ENCODE measurements around the gene INHBE.

INHBE gene

DNA sequence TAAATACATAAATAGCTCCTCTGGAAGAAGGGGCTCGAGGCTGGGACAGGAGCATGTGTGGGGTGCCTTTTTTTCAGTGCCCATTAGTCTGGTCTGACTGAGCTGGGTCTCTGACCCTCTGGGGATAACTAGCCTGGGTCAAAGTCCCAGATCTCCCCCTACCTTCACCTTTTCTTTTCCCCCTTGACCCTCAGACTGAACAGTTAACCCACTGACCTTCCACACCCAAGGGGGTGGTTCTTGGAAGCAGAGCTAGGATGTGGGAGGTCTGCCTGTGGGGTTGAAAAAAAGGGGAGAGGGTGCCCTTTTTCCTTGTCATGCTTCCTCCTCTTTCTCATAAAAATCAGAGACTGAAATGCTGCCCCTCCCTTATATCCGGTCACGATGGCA lies 3.6 kb downstream of the INHBE start:
- Histone ChIP-seq H3K36me3 (ENCODE audit: control insufficient read depth, insufficient read depth, low read length) (no peaks in the 10 kb centered on the region), H3K9ac (ENCODE audit: low read length) (peak overlapping the region; percentile 42), H3K4me1 (ENCODE audit: control insufficient read depth, insufficient read depth, low read length) (peaks cover 13% of the 10 kb centered on the region), H3K27me3 (ENCODE audit: control insufficient read depth, insufficient read depth, low read length) (peaks cover 5% of the 10 kb centered on the region), H3K4me3 (ENCODE audit: low read length) (peak overlapping the region; percentile 69), H3K27ac (ENCODE audit: low read depth, low read length) (peak overlapping the region; percentile 7)

GRCh38 chr12:57459055-57459749 lies 4.1 kb downstream of the INHBE start:
- H3K4me3 ChIP-seq (ENCODE audit: low read length) = peak overlapping the region; percentile 69
- peak overlapping the region; percentile 42 for H3K9ac ChIP-seq (ENCODE audit: low read length)
- H3K27ac ChIP-seq (ENCODE audit: low read depth, low read length) = peak overlapping the region; percentile 7
- peaks cover 13% of the 10 kb centered on the region for H3K4me1 ChIP-seq (ENCODE audit: control insufficient read depth, insufficient read depth, low read length)
- no peaks in the 10 kb centered on the region for H3K36me3 ChIP-seq (ENCODE audit: control insufficient read depth, insufficient read depth, low read length)
- H3K27me3 ChIP-seq (ENCODE audit: control insufficient read depth, insufficient read depth, low read length) = peaks cover 5% of the 10 kb centered on the region

- H3K36me3 ChIP-seq (ENCODE audit: control insufficient read depth, insufficient read depth, low read length) = no peaks in the 10 kb centered on the region
- peak within 1 kb of the TSS; percentile 27 for H3K27ac ChIP-seq (ENCODE audit: low read depth, low read length)
- H3K4me1 ChIP-seq (ENCODE audit: control insufficient read depth, insufficient read depth, low read length) = peaks cover 13% of the 10 kb centered on the region
- peak within 1 kb of the TSS; percentile 69 for H3K4me3 ChIP-seq (ENCODE audit: low read length)
- H3K27me3 ChIP-seq (ENCODE audit: control insufficient read depth, insufficient read depth, low read length) = peaks cover 5% of the 10 kb centered on the region
- H3K9ac ChIP-seq (ENCODE audit: low read length) = peak within 1 kb of the TSS; percentile 42
Measured at GRCh38 chr12:57459750-57460467, 4.8 kb downstream of the INHBE start, which contains the start of gene GLI1. GLI1 (plus strand) TSS chr12:57459785; CDS start chr12:57463692, 3,907 bp downstream.

- Histone ChIP-seq H3K9ac (ENCODE audit: low read length) (no peak overlapping the region), H3K27ac (ENCODE audit: low read depth, low read length) (no peak overlapping the region), H3K4me3 (ENCODE audit: low read length) (peak overlapping the region; percentile 55), H3K4me1 (ENCODE audit: control insufficient read depth, insufficient read depth, low read length) (peaks cover 13% of the 10 kb centered on the region), H3K27me3 (ENCODE audit: control insufficient read depth, insufficient read depth, low read length) (peaks cover 5% of the 10 kb centered on the region), H3K36me3 (ENCODE audit: control insufficient read depth, insufficient read depth, low read length) (no peaks in the 10 kb centered on the region)
Measured at GRCh38 chr12:57460468-57460784, 5.3 kb downstream of the INHBE start.

DNA sequence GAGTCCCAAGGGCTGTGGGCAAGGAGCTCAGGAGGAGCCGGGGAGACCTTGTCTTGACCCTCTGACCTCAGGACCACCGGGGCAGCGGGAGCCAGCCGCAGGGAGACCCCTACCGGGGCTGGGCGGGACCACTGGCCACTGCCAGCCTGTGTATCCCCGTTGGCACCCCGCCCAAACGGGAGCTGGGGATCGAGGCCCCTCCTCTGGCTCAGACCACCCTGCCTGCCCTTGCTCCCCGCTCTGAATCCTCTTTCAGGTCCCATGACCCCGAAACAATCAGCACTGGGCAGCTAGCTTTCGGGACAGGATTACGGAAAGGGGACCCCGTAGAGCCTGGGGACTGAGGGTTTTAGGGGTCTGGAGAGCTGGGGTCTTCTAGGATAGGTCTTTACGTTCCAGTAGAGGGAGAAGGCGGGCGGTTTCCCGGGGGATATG lies 5.8 kb downstream of the INHBE start:
- Histone ChIP-seq H3K27me3 (ENCODE audit: control insufficient read depth, insufficient read depth, low read length) (peaks cover 5% of the 10 kb centered on the region), H3K9ac (ENCODE audit: low read length) (peak overlapping the region; percentile 16), H3K4me1 (ENCODE audit: control insufficient read depth, insufficient read depth, low read length) (peaks cover 13% of the 10 kb centered on the region), H3K27ac (ENCODE audit: low read depth, low read length) (no peak overlapping the region), H3K4me3 (ENCODE audit: low read length) (peak overlapping the region; percentile 55), H3K36me3 (ENCODE audit: control insufficient read depth, insufficient read depth, low read length) (no peaks in the 10 kb centered on the region)

- H3K27ac ChIP-seq (ENCODE audit: low read depth, low read length) = peak overlapping the region; percentile 55
- no peaks in the 10 kb centered on the region for H3K36me3 ChIP-seq (ENCODE audit: control insufficient read depth, insufficient read depth, low read length)
- peak overlapping the region; percentile 85 for H3K4me3 ChIP-seq (ENCODE audit: low read length)
- peaks cover 13% of the 10 kb centered on the region for H3K4me1 ChIP-seq (ENCODE audit: control insufficient read depth, insufficient read depth, low read length)
- peaks cover 5% of the 10 kb centered on the region for H3K27me3 ChIP-seq (ENCODE audit: control insufficient read depth, insufficient read depth, low read length)
- H3K9ac ChIP-seq (ENCODE audit: low read length) = peak overlapping the region; percentile 30
Measured at GRCh38 chr12:57461276-57461916, 6.3 kb downstream of the INHBE start.

GRCh38 chr12:57461917-57462250 lies 6.8 kb downstream of the INHBE start:
- Histone ChIP-seq H3K27me3 (ENCODE audit: control insufficient read depth, insufficient read depth, low read length) (peaks cover 5% of the 10 kb centered on the region), H3K36me3 (ENCODE audit: control insufficient read depth, insufficient read depth, low read length) (no peaks in the 10 kb centered on the region), H3K27ac (ENCODE audit: low read depth, low read length) (peak overlapping the region; percentile 55), H3K4me3 (ENCODE audit: low read length) (peak overlapping the region; percentile 85), H3K9ac (ENCODE audit: low read length) (peak overlapping the region; percentile 30), H3K4me1 (ENCODE audit: control insufficient read depth, insufficient read depth, low read length) (peaks cover 13% of the 10 kb centered on the region)

DNA sequence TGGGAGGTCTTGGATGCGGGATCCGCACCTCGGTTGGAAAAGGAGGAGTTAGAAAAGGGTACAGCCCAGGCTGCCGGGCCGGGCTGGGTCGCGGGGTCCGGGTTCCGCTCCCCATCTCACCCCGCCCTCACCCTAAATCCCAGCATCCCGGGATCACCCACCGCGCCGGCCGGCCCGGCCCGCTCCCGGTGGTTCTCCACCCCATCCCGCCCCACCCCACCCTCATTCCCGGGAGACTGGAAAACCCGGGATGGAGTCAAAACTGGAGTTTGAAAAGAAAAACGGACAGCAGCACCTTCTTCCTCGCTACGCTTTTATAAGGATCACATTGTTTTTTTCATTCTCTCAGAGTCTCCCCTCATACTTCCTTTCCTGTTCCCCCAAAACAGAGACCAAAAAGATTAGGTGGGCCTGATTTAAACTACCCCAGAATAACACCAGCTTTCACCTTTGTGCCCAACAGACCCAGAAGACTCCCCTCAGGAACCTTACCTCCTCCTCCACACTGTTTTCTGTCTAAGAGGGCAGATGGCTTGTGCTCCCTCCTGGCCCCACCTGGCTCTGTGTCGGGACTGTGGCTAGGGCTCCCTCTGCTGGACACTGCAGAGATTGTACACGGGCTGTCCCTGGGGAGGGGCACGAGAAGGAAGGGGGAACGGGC lies 7.3 kb downstream of the INHBE start:
- H3K4me3 ChIP-seq (ENCODE audit: low read length) = peak overlapping the region; percentile 85
- peaks cover 13% of the 10 kb centered on the region for H3K4me1 ChIP-seq (ENCODE audit: control insufficient read depth, insufficient read depth, low read length)
- H3K9ac ChIP-seq (ENCODE audit: low read length) = no peak overlapping the region
- no peaks in the 10 kb centered on the region for H3K36me3 ChIP-seq (ENCODE audit: control insufficient read depth, insufficient read depth, low read length)
- peaks cover 5% of the 10 kb centered on the region for H3K27me3 ChIP-seq (ENCODE audit: control insufficient read depth, insufficient read depth, low read length)
- H3K27ac ChIP-seq (ENCODE audit: low read depth, low read length) = peak overlapping the region; percentile 85

DNA sequence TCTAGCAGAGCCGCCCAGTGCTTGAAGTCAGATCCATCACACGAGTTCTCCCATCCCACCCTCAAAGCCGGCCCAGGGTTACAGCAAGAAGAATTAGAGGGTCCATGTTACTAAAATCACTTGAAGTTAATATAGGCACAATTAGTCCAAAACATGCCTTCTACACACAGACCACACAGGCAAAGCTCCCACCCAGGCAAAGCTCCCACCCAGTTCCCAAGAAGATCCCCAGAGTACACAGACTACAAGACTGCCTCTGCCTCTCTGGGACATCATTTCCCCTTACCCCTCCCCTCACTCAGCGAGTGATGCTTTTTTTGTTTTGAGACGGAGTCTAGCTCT lies 7.8 kb downstream of the INHBE start:
- peaks cover 5% of the 10 kb centered on the region for H3K27me3 ChIP-seq (ENCODE audit: control insufficient read depth, insufficient read depth, low read length)
- H3K36me3 ChIP-seq (ENCODE audit: control insufficient read depth, insufficient read depth, low read length) = no peaks in the 10 kb centered on the region
- H3K4me3 ChIP-seq (ENCODE audit: low read length) = no peak overlapping the region
- H3K4me1 ChIP-seq (ENCODE audit: control insufficient read depth, insufficient read depth, low read length) = peaks cover 13% of the 10 kb centered on the region
- no peak overlapping the region for H3K9ac ChIP-seq (ENCODE audit: low read length)
- no peak overlapping the region for H3K27ac ChIP-seq (ENCODE audit: low read depth, low read length)

- Histone ChIP-seq H3K36me3 (ENCODE audit: control insufficient read depth, insufficient read depth, low read length) (no peaks in the 10 kb centered on the region), H3K4me3 (ENCODE audit: low read length) (no peak overlapping the region), H3K27me3 (ENCODE audit: control insufficient read depth, insufficient read depth, low read length) (peaks cover 5% of the 10 kb centered on the region), H3K9ac (ENCODE audit: low read length) (no peak overlapping the region), H3K27ac (ENCODE audit: low read depth, low read length) (no peak overlapping the region), H3K4me1 (ENCODE audit: control insufficient read depth, insufficient read depth, low read length) (peaks cover 9% of the 10 kb centered on the region)
Measured at GRCh38 chr12:57464569-57464968, 9.5 kb downstream of the INHBE start.

- Histone ChIP-seq H3K4me3 (ENCODE audit: low read length) (no peak overlapping the region), H3K27me3 (ENCODE audit: control insufficient read depth, insufficient read depth, low read length) (peaks cover 5% of the 10 kb centered on the region), H3K4me1 (ENCODE audit: control insufficient read depth, insufficient read depth, low read length) (peaks cover 9% of the 10 kb centered on the region), H3K27ac (ENCODE audit: low read depth, low read length) (no peak overlapping the region), H3K9ac (ENCODE audit: low read length) (no peak overlapping the region), H3K36me3 (ENCODE audit: control insufficient read depth, insufficient read depth, low read length) (no peaks in the 10 kb centered on the region)
Measured at GRCh38 chr12:57465030-57465746, 10.1 kb downstream of the INHBE start.

Measured in rectal smooth muscle tissue (tissue), 1 donor.